ENCODE measurements around the gene PDE3A. TPM values are rescaled to one million over a fixed set of nuclear protein-coding genes. Genes with fewer than 3 reads are reported as not detected.

PDE3A gene
- total RNA-seq, 1 experiment from 2014 or later = 19.9 TPM

DNA sequence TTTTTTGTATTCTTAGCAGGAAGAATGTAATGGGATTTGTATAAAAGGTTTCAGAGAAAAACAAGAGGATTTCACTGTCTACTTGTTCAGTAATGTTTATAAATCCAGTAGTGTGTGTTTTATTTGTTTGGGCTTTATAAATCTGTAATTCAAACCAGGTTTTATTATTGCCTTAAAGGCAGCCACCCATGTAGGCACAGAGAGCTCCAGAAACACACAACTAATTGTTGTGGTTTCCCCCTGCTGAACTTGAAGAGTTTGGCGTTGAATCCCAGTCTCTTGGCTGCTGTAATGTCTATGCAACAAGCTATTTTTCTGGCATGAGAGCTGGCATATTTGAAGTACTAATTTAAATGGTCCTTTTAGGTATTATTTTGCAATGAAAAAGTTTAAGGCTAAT, 263.4 kb downstream of the PDE3A start:
- CTCF ChIA-PET = no interaction called here

DNA sequence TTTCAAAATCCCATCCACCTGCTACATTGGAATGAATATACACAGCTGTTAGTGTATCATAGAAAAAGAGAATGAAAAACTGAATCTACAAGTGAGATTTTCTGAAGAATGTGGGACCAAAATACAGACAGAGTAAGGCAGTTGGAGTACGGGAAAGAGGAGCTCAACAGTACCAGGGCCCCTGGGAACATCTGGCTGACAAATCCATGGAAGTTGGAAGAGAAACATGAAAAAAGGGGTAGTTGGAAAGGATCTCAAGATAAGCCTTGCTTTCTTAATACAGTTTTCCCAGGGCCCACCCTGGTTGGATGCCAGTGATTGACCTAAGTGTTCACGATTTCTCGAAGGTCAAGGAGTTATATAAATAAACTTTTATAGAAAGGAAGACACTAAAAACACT, 272.8 kb downstream of the PDE3A start:
- no peak for DNase-seq
- no TSS peak for BruUV-seq (replicated peaks)
- H3K36me3 Mint-ChIP-seq (ENCODE audit: insufficient read depth, unreplicated experiment) = no peaks in the 10 kb centered on the region
- intact Hi-C loops (cut with micrococcal nuclease; ENCODE audit: unreplicated experiment) = no loop called here
- TF ChIP-seq, protein P1, sequence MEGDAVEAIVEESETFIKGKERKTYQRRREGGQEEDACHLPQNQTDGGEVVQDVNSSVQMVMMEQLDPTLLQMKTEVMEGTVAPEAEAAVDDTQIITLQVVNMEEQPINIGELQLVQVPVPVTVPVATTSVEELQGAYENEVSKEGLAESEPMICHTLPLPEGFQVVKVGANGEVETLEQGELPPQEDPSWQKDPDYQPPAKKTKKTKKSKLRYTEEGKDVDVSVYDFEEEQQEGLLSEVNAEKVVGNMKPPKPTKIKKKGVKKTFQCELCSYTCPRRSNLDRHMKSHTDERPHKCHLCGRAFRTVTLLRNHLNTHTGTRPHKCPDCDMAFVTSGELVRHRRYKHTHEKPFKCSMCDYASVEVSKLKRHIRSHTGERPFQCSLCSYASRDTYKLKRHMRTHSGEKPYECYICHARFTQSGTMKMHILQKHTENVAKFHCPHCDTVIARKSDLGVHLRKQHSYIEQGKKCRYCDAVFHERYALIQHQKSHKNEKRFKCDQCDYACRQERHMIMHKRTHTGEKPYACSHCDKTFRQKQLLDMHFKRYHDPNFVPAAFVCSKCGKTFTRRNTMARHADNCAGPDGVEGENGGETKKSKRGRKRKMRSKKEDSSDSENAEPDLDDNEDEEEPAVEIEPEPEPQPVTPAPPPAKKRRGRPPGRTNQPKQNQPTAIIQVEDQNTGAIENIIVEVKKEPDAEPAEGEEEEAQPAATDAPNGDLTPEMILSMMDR (IDR thresholded peaks at IDR 0.05; ENCODE audit: unreplicated experiment) = no peak
- no peaks in the 10 kb centered on the region for H3K27me3 Mint-ChIP-seq (ENCODE audit: unreplicated experiment)
- H3K4me3 Mint-ChIP-seq (ENCODE audit: low read depth, unreplicated experiment) = no peak overlapping the region
- CTCF ChIA-PET = no interaction called here
- no peaks in the 10 kb centered on the region for H3K9me3 Mint-ChIP-seq (ENCODE audit: low read depth, unreplicated experiment)
- H3K4me1 Mint-ChIP-seq (ENCODE audit: low read depth, unreplicated experiment) = no peaks in the 10 kb centered on the region
- no peak overlapping the region for H3K27ac Mint-ChIP-seq (ENCODE audit: unreplicated experiment)

More for the DNA sequence above, 263.4 kb downstream of the PDE3A start:
- H3K36me3 Mint-ChIP-seq (ENCODE audit: insufficient read depth, unreplicated experiment) = no peaks in the 10 kb centered on the region
- H3K4me1 Mint-ChIP-seq (ENCODE audit: low read depth, unreplicated experiment) = peaks cover 13% of the 10 kb centered on the region
- TF ChIP-seq, protein P1 (IDR thresholded peaks at IDR 0.05; ENCODE audit: unreplicated experiment) = no peak
- DNase-seq = no peak
- H3K27me3 Mint-ChIP-seq (ENCODE audit: unreplicated experiment) = no peaks in the 10 kb centered on the region
- H3K4me3 Mint-ChIP-seq (ENCODE audit: low read depth, unreplicated experiment) = no peak overlapping the region
- intact Hi-C loops (cut with micrococcal nuclease; ENCODE audit: unreplicated experiment) = no loop called here
- BruUV-seq (replicated peaks) = no TSS peak
- H3K9me3 Mint-ChIP-seq (ENCODE audit: low read depth, unreplicated experiment) = no peaks in the 10 kb centered on the region
- H3K27ac Mint-ChIP-seq (ENCODE audit: unreplicated experiment) = no peak overlapping the region

DNA sequence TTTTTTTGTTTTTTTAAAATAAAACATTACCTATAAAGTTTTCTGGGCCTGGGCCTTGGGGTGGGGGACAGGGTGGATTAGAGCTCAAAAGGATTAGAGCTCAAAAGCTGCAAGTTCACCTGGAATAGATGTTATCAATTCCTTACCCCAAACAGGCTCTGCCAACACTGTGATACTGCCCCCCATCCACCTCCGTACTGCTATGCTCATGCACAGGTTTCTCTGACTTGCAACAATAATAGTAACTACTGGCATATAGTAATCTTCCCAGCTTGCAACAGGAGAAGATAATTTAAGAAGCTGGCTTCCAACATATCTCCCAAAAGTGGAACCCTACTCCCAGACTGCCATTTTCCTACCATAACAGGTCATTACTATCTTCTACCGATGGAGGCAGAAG, 275.5 kb downstream of the PDE3A start:
- Mint-ChIP-seq H3K27me3 (ENCODE audit: unreplicated experiment) (no peaks in the 10 kb centered on the region), H3K36me3 (ENCODE audit: insufficient read depth, unreplicated experiment) (no peaks in the 10 kb centered on the region), H3K4me3 (ENCODE audit: low read depth, unreplicated experiment) (no peak overlapping the region), H3K27ac (ENCODE audit: unreplicated experiment) (no peak overlapping the region), H3K4me1 (ENCODE audit: low read depth, unreplicated experiment) (no peaks in the 10 kb centered on the region), H3K9me3 (ENCODE audit: low read depth, unreplicated experiment) (no peaks in the 10 kb centered on the region)
- CTCF ChIA-PET = no interaction called here
- BruUV-seq (replicated peaks) = no TSS peak
- intact Hi-C loops (cut with micrococcal nuclease; ENCODE audit: unreplicated experiment) = no loop called here
- no peak for DNase-seq
- TF ChIP-seq, protein P1 (IDR thresholded peaks at IDR 0.05; ENCODE audit: unreplicated experiment) = no peak

DNA sequence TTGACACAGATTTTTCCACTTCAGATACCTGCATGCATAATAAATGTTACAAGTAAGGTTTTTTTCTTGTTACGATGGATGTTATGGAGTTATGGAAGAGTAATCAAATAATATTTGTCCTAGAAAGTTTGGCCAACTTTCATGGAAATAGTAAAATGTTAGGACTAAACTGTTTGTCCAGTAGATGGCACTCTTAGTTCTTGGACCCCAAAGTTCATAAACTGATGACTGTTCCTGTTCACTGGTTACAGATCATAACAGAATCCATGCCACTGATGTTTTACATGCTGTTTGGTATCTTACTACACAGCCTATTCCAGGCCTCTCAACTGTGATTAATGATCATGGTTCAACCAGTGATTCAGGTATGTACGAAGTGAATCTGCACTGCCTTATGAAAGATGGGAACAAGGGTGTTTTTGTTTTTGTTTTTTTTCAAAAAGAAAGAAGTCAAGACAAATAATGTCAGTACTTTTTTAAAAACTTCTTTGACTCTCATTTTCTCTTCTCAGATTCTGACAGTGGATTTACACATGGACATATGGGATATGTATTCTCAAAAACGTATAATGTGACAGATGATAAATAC, 278.0 kb downstream of the PDE3A start:
- Mint-ChIP-seq H3K4me1 (ENCODE audit: low read depth, unreplicated experiment) (no peaks in the 10 kb centered on the region), H3K27ac (ENCODE audit: unreplicated experiment) (no peak overlapping the region), H3K36me3 (ENCODE audit: insufficient read depth, unreplicated experiment) (no peaks in the 10 kb centered on the region), H3K4me3 (ENCODE audit: low read depth, unreplicated experiment) (no peak overlapping the region), H3K9me3 (ENCODE audit: low read depth, unreplicated experiment) (no peaks in the 10 kb centered on the region), H3K27me3 (ENCODE audit: unreplicated experiment) (no peaks in the 10 kb centered on the region)
- CTCF ChIA-PET = no interaction called here
- no TSS peak for BruUV-seq (replicated peaks)
- intact Hi-C loops (cut with micrococcal nuclease; ENCODE audit: unreplicated experiment) = loop anchor here (1.0 kb wide), 3 partner anchors 152 to 524 kb away; no protein-coding TSS in a partner anchor
- TF ChIP-seq, protein P1 (IDR thresholded peaks at IDR 0.05; ENCODE audit: unreplicated experiment) = peak; percentile 50
- DNase-seq = no peak
